Neural progenitor cell (in vitro differentiated cells): ENCODE measurements around the gene TAS2R4.

Experiments
- EZH2 ChIP-seq: fragments of 200-600 bp; sonication (generic); IDR thresholded peaks from 2 replicates; pipeline ENCODE4 v1.6.1; 2017; ENCODE audit warnings: antibody characterized with exemption, mild to moderate bottlenecking, moderate library complexity
- TF ChIP-seq, protein P1 (sequence below): fragments of 200-600 bp; sonication (generic); IDR thresholded peaks from 2 replicates; pipeline ENCODE4 v1.5.1; 2017; ENCODE audit warnings: antibody characterized with exemption, mild to moderate bottlenecking

DNA sequence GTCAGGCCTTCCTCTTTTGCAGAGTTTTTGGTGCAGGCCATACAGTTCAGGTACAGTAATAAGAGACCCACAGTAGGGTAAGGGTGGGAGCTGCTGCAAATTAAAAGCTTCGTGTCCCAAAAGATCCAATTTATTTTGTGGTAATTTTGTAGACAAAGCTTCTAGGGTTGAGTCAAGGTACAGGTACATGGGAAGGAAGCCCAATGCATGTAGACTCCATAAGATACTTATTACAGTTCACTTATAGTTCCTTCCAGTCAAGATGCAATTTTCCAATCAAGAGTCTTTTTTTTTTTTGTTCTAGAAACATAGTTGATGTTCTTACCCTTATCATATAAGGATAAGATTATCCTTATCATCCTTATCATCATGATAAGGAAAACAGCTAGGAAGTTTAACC is at the start of gene TAS2R4:
- TF ChIP-seq, protein P1, sequence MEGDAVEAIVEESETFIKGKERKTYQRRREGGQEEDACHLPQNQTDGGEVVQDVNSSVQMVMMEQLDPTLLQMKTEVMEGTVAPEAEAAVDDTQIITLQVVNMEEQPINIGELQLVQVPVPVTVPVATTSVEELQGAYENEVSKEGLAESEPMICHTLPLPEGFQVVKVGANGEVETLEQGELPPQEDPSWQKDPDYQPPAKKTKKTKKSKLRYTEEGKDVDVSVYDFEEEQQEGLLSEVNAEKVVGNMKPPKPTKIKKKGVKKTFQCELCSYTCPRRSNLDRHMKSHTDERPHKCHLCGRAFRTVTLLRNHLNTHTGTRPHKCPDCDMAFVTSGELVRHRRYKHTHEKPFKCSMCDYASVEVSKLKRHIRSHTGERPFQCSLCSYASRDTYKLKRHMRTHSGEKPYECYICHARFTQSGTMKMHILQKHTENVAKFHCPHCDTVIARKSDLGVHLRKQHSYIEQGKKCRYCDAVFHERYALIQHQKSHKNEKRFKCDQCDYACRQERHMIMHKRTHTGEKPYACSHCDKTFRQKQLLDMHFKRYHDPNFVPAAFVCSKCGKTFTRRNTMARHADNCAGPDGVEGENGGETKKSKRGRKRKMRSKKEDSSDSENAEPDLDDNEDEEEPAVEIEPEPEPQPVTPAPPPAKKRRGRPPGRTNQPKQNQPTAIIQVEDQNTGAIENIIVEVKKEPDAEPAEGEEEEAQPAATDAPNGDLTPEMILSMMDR, result no peak
- TF ChIP-seq EZH2, result no peak
